Measurements from ENCODE around the gene PEPD.

Gene PEPD

DNA sequence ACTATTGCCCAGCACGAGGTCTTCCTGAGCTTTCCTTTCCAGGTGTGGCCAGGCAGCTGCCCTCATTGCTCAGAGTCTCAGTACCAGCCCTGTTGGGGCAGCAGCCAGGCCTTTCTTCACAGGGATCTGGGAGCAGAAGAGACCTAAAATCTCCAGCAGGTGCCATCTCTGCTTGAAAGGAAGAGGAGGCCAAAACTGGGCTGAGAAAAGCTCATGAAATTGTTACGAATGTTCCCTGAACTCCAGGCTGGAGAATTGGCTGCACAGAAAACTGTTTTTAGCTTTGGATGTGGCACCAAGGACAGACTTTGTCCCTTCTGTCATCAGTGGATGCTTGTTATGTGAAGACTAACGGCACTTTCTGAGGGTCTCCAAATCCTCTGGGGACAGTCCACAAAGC is 8.7 kb upstream of the PEPD start:
- TF ChIP-seq, protein P1, sequence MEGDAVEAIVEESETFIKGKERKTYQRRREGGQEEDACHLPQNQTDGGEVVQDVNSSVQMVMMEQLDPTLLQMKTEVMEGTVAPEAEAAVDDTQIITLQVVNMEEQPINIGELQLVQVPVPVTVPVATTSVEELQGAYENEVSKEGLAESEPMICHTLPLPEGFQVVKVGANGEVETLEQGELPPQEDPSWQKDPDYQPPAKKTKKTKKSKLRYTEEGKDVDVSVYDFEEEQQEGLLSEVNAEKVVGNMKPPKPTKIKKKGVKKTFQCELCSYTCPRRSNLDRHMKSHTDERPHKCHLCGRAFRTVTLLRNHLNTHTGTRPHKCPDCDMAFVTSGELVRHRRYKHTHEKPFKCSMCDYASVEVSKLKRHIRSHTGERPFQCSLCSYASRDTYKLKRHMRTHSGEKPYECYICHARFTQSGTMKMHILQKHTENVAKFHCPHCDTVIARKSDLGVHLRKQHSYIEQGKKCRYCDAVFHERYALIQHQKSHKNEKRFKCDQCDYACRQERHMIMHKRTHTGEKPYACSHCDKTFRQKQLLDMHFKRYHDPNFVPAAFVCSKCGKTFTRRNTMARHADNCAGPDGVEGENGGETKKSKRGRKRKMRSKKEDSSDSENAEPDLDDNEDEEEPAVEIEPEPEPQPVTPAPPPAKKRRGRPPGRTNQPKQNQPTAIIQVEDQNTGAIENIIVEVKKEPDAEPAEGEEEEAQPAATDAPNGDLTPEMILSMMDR (IDR thresholded peaks at IDR 0.05; ENCODE audit: low read length, missing control alignments) = no peak
- H3K4me3 ChIP-seq (replicated peaks; ENCODE audit: low read depth, low read length) = no peak overlapping the region
- no peak for DNase-seq (ENCODE audit: low read depth)

DNA sequence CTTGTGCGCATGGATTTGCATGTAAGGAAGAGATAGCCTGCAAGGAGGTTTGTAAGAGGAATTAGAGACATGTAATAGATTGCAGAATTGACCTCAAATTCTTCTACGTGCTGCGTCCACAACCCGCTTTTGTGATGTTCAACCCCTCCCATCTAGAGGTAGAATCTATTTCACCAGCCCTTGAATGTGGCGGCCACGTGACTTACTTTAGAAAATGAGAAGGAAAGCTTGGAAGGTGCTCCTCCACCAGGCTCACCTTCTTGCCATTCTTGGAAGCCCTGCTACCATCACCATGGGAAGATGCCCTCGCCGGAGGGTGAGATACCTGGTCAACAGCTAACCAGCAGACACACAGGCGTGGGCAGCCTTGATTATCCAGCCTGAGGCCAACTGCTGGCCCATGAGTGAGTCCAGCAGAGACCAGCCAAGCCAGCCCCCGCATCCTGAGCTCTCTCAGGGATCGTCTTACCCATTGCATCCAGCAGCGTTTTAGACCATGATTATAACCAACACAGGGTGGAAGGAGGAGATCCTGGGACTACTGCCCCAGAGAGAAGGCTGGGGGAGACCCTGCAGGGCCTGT is 7.6 kb upstream of the PEPD start:
- no peak for DNase-seq (ENCODE audit: low read depth)
- H3K4me3 ChIP-seq (replicated peaks; ENCODE audit: low read depth, low read length) = no peak overlapping the region
- TF ChIP-seq, protein P1 (IDR thresholded peaks at IDR 0.05; ENCODE audit: low read length, missing control alignments) = no peak

DNA sequence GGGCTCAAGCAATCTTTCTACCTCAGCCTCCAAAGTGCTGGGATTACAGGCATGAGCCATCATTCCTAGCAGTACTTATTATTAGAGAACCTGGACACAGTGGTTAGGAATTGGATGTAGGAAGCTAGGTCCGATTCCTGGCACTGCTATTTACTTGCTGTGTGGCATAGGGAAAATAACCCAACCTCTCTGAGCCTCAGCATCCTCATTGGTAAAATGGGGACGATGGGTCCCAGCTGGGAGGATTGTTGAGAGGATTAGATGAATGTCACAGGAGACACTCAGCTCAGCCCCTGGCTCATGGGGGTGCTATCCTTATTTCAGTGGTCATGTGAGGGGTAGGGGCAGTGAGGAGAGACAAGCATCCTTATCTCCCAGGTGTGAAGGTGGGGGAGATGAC is 6.8 kb upstream of the PEPD start:
- TF ChIP-seq, protein P1 (IDR thresholded peaks at IDR 0.05; ENCODE audit: low read length, missing control alignments) = no peak
- no peak overlapping the region for H3K4me3 ChIP-seq (replicated peaks; ENCODE audit: low read depth, low read length)
- no peak for DNase-seq (ENCODE audit: low read depth)

DNA sequence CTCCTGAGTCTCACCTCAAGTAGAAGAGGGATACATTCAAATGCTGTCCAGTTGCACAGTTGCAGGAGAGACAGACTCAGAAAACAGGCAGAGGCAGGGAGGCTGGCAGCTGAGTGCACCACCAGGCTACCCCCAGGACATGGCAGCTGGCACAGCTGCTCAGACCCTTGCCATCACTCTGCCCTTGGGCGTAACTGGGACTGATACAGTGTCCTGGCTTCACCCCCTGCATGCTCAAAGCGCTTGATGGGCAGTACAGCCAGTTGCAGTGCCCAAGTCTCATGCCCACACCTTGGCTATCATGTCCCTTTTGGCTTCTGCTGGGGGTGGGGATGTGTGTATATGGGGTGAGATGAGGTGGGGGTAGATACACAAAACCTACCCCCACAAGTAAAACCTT is 5.5 kb upstream of the PEPD start:
- DNase-seq (ENCODE audit: low read depth) = no peak
- TF ChIP-seq, protein P1 (IDR thresholded peaks at IDR 0.05; ENCODE audit: low read length, missing control alignments) = no peak
- H3K4me3 ChIP-seq (replicated peaks; ENCODE audit: low read depth, low read length) = no peak overlapping the region

DNA sequence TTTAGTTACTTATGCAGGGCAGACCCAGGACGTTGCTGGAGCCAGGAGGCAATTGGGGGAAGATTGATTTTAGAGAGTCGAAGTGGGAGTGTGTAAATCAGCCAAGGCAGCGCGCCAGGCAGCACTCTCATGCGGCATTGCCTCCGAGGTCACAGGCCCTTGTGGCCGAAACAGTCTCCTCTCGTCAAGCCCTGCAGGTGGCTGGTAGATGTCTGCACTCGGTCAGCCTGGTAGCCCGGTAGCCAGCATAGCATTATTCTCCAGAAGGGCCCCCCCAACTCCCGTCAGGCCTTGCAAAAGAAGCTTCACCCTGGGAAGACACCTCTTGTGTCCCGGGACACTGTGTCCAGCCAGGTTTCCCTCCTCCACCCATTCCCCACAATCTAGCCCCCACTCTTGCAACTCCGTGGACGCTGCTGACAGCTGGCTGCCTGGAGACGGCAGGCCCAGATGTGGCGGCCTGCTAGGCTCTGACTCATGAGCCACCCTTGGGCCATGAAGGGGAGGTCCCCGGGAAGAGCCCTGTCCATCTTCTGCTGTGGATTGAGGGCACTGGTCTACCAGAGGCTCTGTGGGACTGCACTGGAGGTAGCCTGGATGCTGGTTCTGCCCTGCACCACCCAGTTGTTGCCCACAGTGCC is 2.6 kb upstream of the PEPD start:
- TF ChIP-seq, protein P1 (IDR thresholded peaks at IDR 0.05; ENCODE audit: low read length, missing control alignments) = no peak
- H3K4me3 ChIP-seq (replicated peaks; ENCODE audit: low read depth, low read length) = no peak overlapping the region
- no peak for DNase-seq (ENCODE audit: low read depth)

DNA sequence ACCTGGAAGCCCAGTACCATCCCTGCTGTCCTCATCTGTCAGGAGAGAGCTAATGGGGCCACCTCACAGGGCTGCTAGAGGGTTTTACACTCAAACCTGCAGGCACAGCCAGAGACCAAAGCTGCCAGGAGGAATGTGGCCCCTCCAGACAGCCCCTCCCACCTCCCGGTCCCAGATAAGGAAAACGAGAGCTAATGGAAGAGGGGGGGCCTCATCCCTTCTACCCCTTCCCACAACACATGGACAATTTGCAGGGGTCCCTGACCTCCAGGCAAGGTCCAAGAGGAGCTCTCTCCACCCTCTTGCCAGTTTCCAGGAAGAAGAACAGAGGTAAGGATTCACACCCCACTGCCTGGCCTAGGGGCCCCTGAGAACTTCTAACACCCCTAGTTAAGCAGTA is 1.6 kb upstream of the PEPD start:
- H3K4me3 ChIP-seq (replicated peaks; ENCODE audit: low read depth, low read length) = no peak overlapping the region
- TF ChIP-seq, protein P1 (IDR thresholded peaks at IDR 0.05; ENCODE audit: low read length, missing control alignments) = no peak

DNA sequence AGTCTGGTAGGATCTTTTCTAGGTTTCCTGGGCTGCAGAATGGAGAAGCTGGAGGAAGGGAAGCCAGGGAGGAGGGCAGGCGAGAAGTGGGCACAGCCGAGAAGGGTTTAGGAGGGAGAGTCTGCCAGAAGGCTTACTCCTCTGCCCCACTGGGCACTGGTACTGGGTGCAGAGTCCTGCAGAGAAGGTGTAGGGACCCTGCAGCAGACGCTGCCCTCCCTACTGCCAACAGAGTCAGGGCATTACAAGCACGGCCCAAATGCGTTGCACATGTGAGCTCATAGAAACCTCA is 726 bp upstream of the PEPD start:
- DNase-seq (ENCODE audit: low read depth) = no peak
- peak overlapping the region; percentile 79 for H3K4me3 ChIP-seq (replicated peaks; ENCODE audit: low read depth, low read length)
- TF ChIP-seq, protein P1 (IDR thresholded peaks at IDR 0.05; ENCODE audit: low read length, missing control alignments) = no peak

More for the DNA sequence above, 1.6 kb upstream of the PEPD start:
- DNase-seq (ENCODE audit: low read depth) = no peak
